HCT116 (cell line): ENCODE data around the gene SERTAD1. TPM values are rescaled to one million over a fixed set of nuclear protein-coding genes. Genes with fewer than 3 reads are reported as not detected.

ENCODE experiments used
- ATAC-seq: fragments of 200-7000 bp; cut with Tn5 transposase; 2 replicates; pipeline ENCODE4 v1.9.1; 2020; ENCODE audit warnings: mild to moderate bottlenecking, moderate library complexity
- BruUV-seq: library from RNA; stranded (reverse); fragments of 400-500 nt; replicated peaks from 2 replicates; lab custom pipeline; 2021; lab: Mats Ljungman, UMichigan
- CTCF ChIA-PET: fragments of 300-600 bp; sonication (Branson Sonifier 250); formaldehyde crosslinking; loops from one replicate; lab custom pipeline; 2021; ENCODE audit warnings: antibody characterized with exemption; lab: Charles Lee
- POLR2A ChIA-PET: fragments of 300-600, 350-600 bp; sonication (Branson Sonifier 250); formaldehyde crosslinking; loops from one replicate; lab custom pipeline; 2021; ENCODE audit warnings: antibody characterized with exemption; lab: Charles Lee
- RAD21 ChIA-PET, 2 experiments: fragments of 300-600 bp; sonication (Branson Sonifier 250); formaldehyde crosslinking; loops; one replicate each; lab custom pipeline; 2023; ENCODE audit warnings: low total read pairs in 2 of 2; ENCODE audit not compliant: uncharacterized antibody in 2 of 2, unreplicated experiment in 2 of 2, low non-redundant PET in 1 of 2; lab: Charles Lee
- DNase-seq: peaks from one replicate; pipeline ENCODE4 v3.0.0-alpha.2; 2010; ENCODE audit warnings: low read depth, low spot score
- H2AFZ ChIP-seq: fragments of 200-600 bp; shearing (Covaris generic), sonication (generic); 2 replicates; pipeline ENCODE4 v1.6.1; 2017; ENCODE audit warnings: low read depth, mixed run types, mixed read lengths, antibody characterized with exemption, low read length; ENCODE audit not compliant: poor library complexity, severe bottlenecking
- H3K27ac ChIP-seq: 2 replicates; pipeline ENCODE4 v1.5.1; 2012; ENCODE audit warnings: low read depth, low read length
- H3K27me3 ChIP-seq: fragments of 200-600 bp; sonication (generic); 2 replicates; pipeline ENCODE4 v1.6.1; 2016; ENCODE audit warnings: mixed run types, low read length, mixed read lengths; ENCODE audit not compliant: insufficient read depth
- H3K36me3 ChIP-seq, 2 experiments: fragments of 200-500 bp in 1 of 2; fragments of 200-600 bp in 1 of 2; sonication (Bioruptor generic) in 1 of 2; sonication (generic) in 1 of 2; 2 replicates each; pipeline versions ENCODE4 v1.5.1 to v1.6.1; 2014 to 2016; ENCODE audit warnings: low read length in 2 of 2, inconsistent platforms in 1 of 2, mixed read lengths in 1 of 2, mixed run types in 1 of 2; ENCODE audit not compliant: insufficient read depth in 2 of 2, control insufficient read depth in 1 of 2
- H3K4me1 ChIP-seq, 2 experiments: fragments of 200-600 bp in 1 of 2; sonication (generic) in 1 of 2; 2 replicates each; pipeline versions ENCODE4 v1.5.1 to v1.6.1; 2012 to 2017; ENCODE audit warnings: low read length in 2 of 2, inconsistent platforms in 1 of 2, mild to moderate bottlenecking in 1 of 2, mixed read lengths in 1 of 2, mixed run types in 1 of 2, moderate library complexity in 1 of 2; ENCODE audit not compliant: insufficient read depth in 2 of 2, control insufficient read depth in 1 of 2
- H3K4me2 ChIP-seq: fragments of 200-600 bp; sonication (generic); 2 replicates; pipeline ENCODE4 v1.6.1; 2017; ENCODE audit warnings: mixed run types, low read length, mixed read lengths
- H3K4me3 ChIP-seq, 2 experiments: fragments of 200-600 bp in 1 of 2; sonication (generic) in 1 of 2; replicated peaks in 1 of 2; 2 replicates each; pipeline ENCODE4 v1.5.1; 2011 to 2016; ENCODE audit warnings: low read length in 2 of 2, control low read depth in 1 of 2, low read depth in 1 of 2, mild to moderate bottlenecking in 1 of 2, mixed read lengths in 1 of 2, mixed run types in 1 of 2
- H3K79me2 ChIP-seq: fragments of 200-600 bp; sonication (generic); 2 replicates; pipeline ENCODE4 v1.6.1; 2017; ENCODE audit warnings: mild to moderate bottlenecking, mixed run types, low read length, moderate library complexity, mixed read lengths; ENCODE audit not compliant: insufficient read depth
- H3K9ac ChIP-seq: fragments of 200-600 bp; sonication (generic); 2 replicates; pipeline ENCODE4 v1.6.1; 2016; ENCODE audit warnings: low read length, mixed read lengths
- H3K9me2 ChIP-seq: fragments of 200-600 bp; sonication (generic), shearing (Covaris generic); 2 replicates; pipeline ENCODE4 v1.6.1; 2017; ENCODE audit warnings: mixed run types, mild to moderate bottlenecking, moderate library complexity; ENCODE audit not compliant: insufficient read depth
- H3K9me3 ChIP-seq, 2 experiments: fragments of 200-500 bp in 1 of 2; fragments of 200-600 bp in 1 of 2; sonication (Bioruptor generic) in 1 of 2; sonication (generic) in 1 of 2; 2 replicates each; pipeline ENCODE4 v1.6.1; 2014 to 2017; ENCODE audit warnings: low read length in 2 of 2, mixed read lengths in 2 of 2, inconsistent platforms in 1 of 2, low read depth in 1 of 2, mild to moderate bottlenecking in 1 of 2, mixed run types in 1 of 2, moderate library complexity in 1 of 2; ENCODE audit not compliant: control insufficient read depth in 1 of 2, insufficient read depth in 1 of 2
- H4K20me1 ChIP-seq: fragments of 200-600 bp; sonication (generic), shearing (Covaris generic); 2 replicates; pipeline ENCODE4 v1.6.1; 2017; ENCODE audit warnings: mixed run types, mild to moderate bottlenecking, moderate library complexity; ENCODE audit not compliant: insufficient read depth
- ATF3 ChIP-seq: IDR thresholded peaks from 2 replicates; pipeline ENCODE4 v1.6.1; 2012
- CBX3 ChIP-seq: IDR thresholded peaks from 2 replicates; pipeline ENCODE4 v1.6.1; 2012; ENCODE audit warnings: low read depth
- CTCF ChIP-seq, 3 experiments: fragments of 200-600 bp in 1 of 3; sonication (generic) in 1 of 3; IDR thresholded peaks in 2 of 3; conservative IDR thresholded peaks in 1 of 3; 2 replicates each; pipeline ENCODE4 v1.5.1; 2012 to 2017; ENCODE audit warnings: low read depth in 2 of 3, low read length in 2 of 3, antibody characterized with exemption in 1 of 3, borderline replicate concordance in 1 of 3, control low read depth in 1 of 3, mild to moderate bottlenecking in 1 of 3, mixed read lengths in 1 of 3, mixed run types in 1 of 3, moderate library complexity in 1 of 3; ENCODE audit not compliant: insufficient read depth in 1 of 3
- ELF1 ChIP-seq: IDR thresholded peaks from 2 replicates; pipeline ENCODE4 v1.6.1; 2012; ENCODE audit warnings: low read depth, borderline replicate concordance
- EZH2 ChIP-seq: fragments of 200-600 bp; sonication (generic); IDR thresholded peaks from 2 replicates; pipeline ENCODE4 v1.6.1; 2017; ENCODE audit warnings: antibody characterized with exemption, mixed run types
- EZH2phosphoT487 ChIP-seq: fragments of 200-600 bp; IDR thresholded peaks from 2 replicates; pipeline ENCODE4 v1.6.1; 2018; ENCODE audit warnings: antibody characterized with exemption, borderline replicate concordance
- FOSL1 ChIP-seq: IDR thresholded peaks from 2 replicates; pipeline ENCODE4 v1.6.1; 2012; ENCODE audit warnings: low read depth
- JUND ChIP-seq: IDR thresholded peaks from 2 replicates; pipeline ENCODE4 v1.6.1; 2012
- POLR2A ChIP-seq: IDR thresholded peaks from 2 replicates; pipeline ENCODE4 v1.7.0; 2011; ENCODE audit warnings: borderline replicate concordance; ENCODE audit not compliant: insufficient read depth, insufficient read length; ENCODE audit errors: extremely low read depth
- RAD21 ChIP-seq: IDR thresholded peaks from 2 replicates; pipeline ENCODE4 v1.6.1; 2012; ENCODE audit warnings: low read depth, mild to moderate bottlenecking
- SIN3A ChIP-seq: IDR thresholded peaks from 2 replicates; pipeline ENCODE4 v1.6.1; 2012; ENCODE audit warnings: low read depth
- SRF ChIP-seq: IDR thresholded peaks from 2 replicates; pipeline ENCODE4 v1.6.1; 2012; ENCODE audit warnings: low read depth
- ZBTB33 ChIP-seq: IDR thresholded peaks from 2 replicates; pipeline ENCODE4 v1.6.1; 2011; ENCODE audit warnings: mild to moderate bottlenecking, low read length, moderate library complexity; ENCODE audit not compliant: insufficient replicate concordance; ENCODE audit errors: extremely low read depth
- ZFX ChIP-seq: fragments of 450-650 bp; IDR thresholded peaks from 2 replicates; pipeline ENCODE4 v1.6.1; 2017
- ZNF274 ChIP-seq: fragments of 200-500 bp; sonication (Bioruptor generic); IDR thresholded peaks from 2 replicates; pipeline ENCODE4 v1.6.1; 2014; ENCODE audit warnings: mild to moderate bottlenecking, low read depth, low read length, inconsistent platforms
- intact Hi-C: fragments of 100-400 bp; cut with micrococcal nuclease; formaldehyde crosslinking; loops from 2 replicates; pipeline ENCODE4 v1.10.0; 2022
- total RNA-seq: library from RNA; stranded (reverse); gene quantifications from one replicate; pipeline ENCODE4 v1.2.1, GENCODE V29; 2021; ENCODE audit not compliant: unreplicated experiment

SERTAD1 gene
- total RNA-seq, 1 experiment from 2014 or later, result 30.3 TPM

GRCh38 chr19:40457953-40458596 lies 32.3 kb upstream of the SERTAD1 start (continued):
- TF ChIP-seq ZBTB33, result no peak
- TF ChIP-seq ATF3, result no peak
- TF ChIP-seq CBX3, result no peak
- no peak for TF ChIP-seq ZFX
- no peak for TF ChIP-seq CTCF (IDR thresholded peaks at IDR 0.05 in 2 of 3, conservative IDR thresholded peaks at IDR 0.05 in 1 of 3; ENCODE audit: borderline replicate concordance in 1 of 3, insufficient read depth in 1 of 3, low read depth in 2 of 3, low read length in 2 of 3)
- TF ChIP-seq EZH2, result no peak

GRCh38 chr19:40457048-40457447 lies 31.3 kb upstream of the SERTAD1 start:
- Histone ChIP-seq H3K9ac (no peak overlapping the region), H2AFZ (no peak overlapping the region), H3K4me1 (peaks cover 5 to 7% of the 10 kb centered on the region in 2 experiments; a peak in 3 of 4 replicates), H3K27ac (no peak overlapping the region), H3K27me3 (no peaks in the 10 kb centered on the region), H3K4me3 (no peak overlapping the region), H4K20me1 (no peaks in the 10 kb centered on the region), H3K36me3 (peaks cover 7 to 11% of the 10 kb centered on the region in 2 experiments), H3K4me2 (no peak overlapping the region), H3K9me2 (no peaks in the 10 kb centered on the region), H3K79me2 (peaks cover 13% of the 10 kb centered on the region; the same call in 1 of the 2 replicates), H3K9me3 (no peaks in the 10 kb centered on the region)
- RAD21 ChIA-PET, result no interaction called here
- intact Hi-C loops, result no loop called here
- BruUV-seq, result no TSS peak
- TF ChIP-seq ZNF274 (no peak), SIN3A (no peak), FOSL1 (no peak), EZH2phosphoT487 (no peak), POLR2A (no peak), ELF1 (no peak), JUND (no peak), ZBTB33 (no peak), CBX3 (no peak), EZH2 (no peak), SRF (no peak), RAD21 (no peak)
- DNase-seq (no peak), ATAC-seq (no peak)
- POLR2A ChIA-PET, result no interaction called here
- CTCF ChIA-PET, result interaction anchor here (1.3 kb wide), 1 partner anchor 36 kb away, joined by 3 read pairs; no protein-coding TSS in a partner anchor
